HEK293 (cell line): Measurements from ENCODE around the gene ASB8.
"Not testable (repeated sequence)": the region's sequence is repeated elsewhere in the genome, so short reads cannot be mapped to it uniquely, and the experiment has no call there.

Experiments used
- CTCF ChIA-PET: fragments of 350-600 bp; formaldehyde crosslinking; extraction: SDS; loops from one replicate; lab custom pipeline; 2021; ENCODE audit warnings: antibody characterized with exemption; lab: Yijun Ruan, JAX
- POLR2A ChIA-PET: fragments of 300-600 bp; formaldehyde crosslinking; extraction: SDS; loops from one replicate; lab custom pipeline; 2020; ENCODE audit warnings: antibody characterized with exemption, inconsistent platforms; lab: Yijun Ruan, JAX
- H3K27ac ChIP-seq: fragments of 200-500 bp; sonication (Bioruptor generic); 2 replicates; pipeline ENCODE4 v1.5.1; 2014; ENCODE audit warnings: low read depth, low read length, control low read depth, inconsistent platforms; ENCODE audit errors: extremely low read depth
- H3K36me3 ChIP-seq, 2 experiments: fragments of 200-500 bp in 1 of 2; sonication (Bioruptor generic) in 1 of 2; 1 replicate in 1 of 2; 2 replicates in 1 of 2; pipeline ENCODE4 v1.5.1; 2014 to 2017; ENCODE audit warnings: inconsistent platforms in 2 of 2, low read length in 2 of 2; ENCODE audit not compliant: control insufficient read depth in 2 of 2, insufficient read depth in 1 of 2
- H3K4me1 ChIP-seq: fragments of 200-500 bp; sonication (Bioruptor generic); 2 replicates; pipeline ENCODE4 v1.5.1; 2014; ENCODE audit warnings: mild to moderate bottlenecking, low read length, inconsistent platforms; ENCODE audit not compliant: control insufficient read depth, insufficient read depth
- H3K4me3 ChIP-seq: 2 replicates; pipeline ENCODE4 v1.5.1; 2011; ENCODE audit warnings: low read depth, mild to moderate bottlenecking, control low read depth, low read length, moderate library complexity
- H3K9me3 ChIP-seq: fragments of 200-500 bp; sonication (Bioruptor generic); 2 replicates; pipeline ENCODE4 v1.5.1; 2014; ENCODE audit warnings: low read depth, low read length, inconsistent platforms; ENCODE audit not compliant: control insufficient read depth, insufficient read depth
- PRDM1 ChIP-seq: fragments of 450-650 bp; formaldehyde crosslinking; IDR thresholded peaks from 2 replicates; pipeline ENCODE4; 2016; ENCODE audit warnings: missing biosample characterization, missing genetic modification characterization
- PRDM6 ChIP-seq: fragments of 450-650 bp; formaldehyde crosslinking; IDR thresholded peaks from 2 replicates; pipeline ENCODE4 v1.5.1; 2017; ENCODE audit warnings: missing biosample characterization, missing genetic modification characterization
- ZBTB21 ChIP-seq: fragments of 450-650 bp; formaldehyde crosslinking; IDR thresholded peaks from 2 replicates; pipeline ENCODE4 v1.5.1; 2017; ENCODE audit warnings: missing biosample characterization, missing genetic modification characterization
- ZBTB26 ChIP-seq: fragments of 450-650 bp; formaldehyde crosslinking; optimal IDR thresholded peaks from 2 replicates; pipeline ENCODE3; 2016; ENCODE audit warnings: missing biosample characterization, mild to moderate bottlenecking, missing genetic modification characterization
- ZNF155 ChIP-seq: fragments of 450-650 bp; formaldehyde crosslinking; IDR thresholded peaks from 2 replicates; pipeline ENCODE4 v1.5.1; 2016; ENCODE audit warnings: missing biosample characterization, missing genetic modification characterization
- ZNF184 ChIP-seq: fragments of 450-650 bp; IDR thresholded peaks from 2 replicates; pipeline ENCODE4 v1.5.1; 2018; ENCODE audit warnings: missing biosample characterization, mild to moderate bottlenecking, missing genetic modification characterization
- ZNF23 ChIP-seq: fragments of 450-650 bp; formaldehyde crosslinking; IDR thresholded peaks from 2 replicates; pipeline ENCODE4 v1.5.1; 2016; ENCODE audit warnings: missing biosample characterization, missing genetic modification characterization, borderline replicate concordance
- ZNF280C ChIP-seq: fragments of 450-650 bp; formaldehyde crosslinking; IDR thresholded peaks from 2 replicates; pipeline ENCODE4 v1.5.1; 2016; ENCODE audit warnings: missing biosample characterization, missing genetic modification characterization
- ZNF362 ChIP-seq: fragments of 450-650 bp; formaldehyde crosslinking; IDR thresholded peaks from 2 replicates; pipeline ENCODE4 v1.5.1; 2016; ENCODE audit warnings: missing biosample characterization, missing genetic modification characterization
- ZNF404 ChIP-seq: fragments of 450-650 bp; formaldehyde crosslinking; IDR thresholded peaks from 2 replicates; pipeline ENCODE4 v1.5.1; 2017; ENCODE audit warnings: missing biosample characterization, missing genetic modification characterization
- ZNF423 ChIP-seq: fragments of 450-650 bp; formaldehyde crosslinking; IDR thresholded peaks from 2 replicates; pipeline ENCODE4 v1.5.1; 2016; ENCODE audit warnings: missing biosample characterization, missing genetic modification characterization
- ZNF530 ChIP-seq: fragments of 450-650 bp; formaldehyde crosslinking; IDR thresholded peaks from 2 replicates; pipeline ENCODE4 v1.5.1; 2016; ENCODE audit warnings: low read depth, missing biosample characterization, missing genetic modification characterization
- ZNF544 ChIP-seq: fragments of 450-650 bp; formaldehyde crosslinking; IDR thresholded peaks from 2 replicates; pipeline ENCODE4 v1.5.0; 2017; ENCODE audit warnings: missing biosample characterization, missing genetic modification characterization
- ZNF610 ChIP-seq: fragments of 450-650 bp; formaldehyde crosslinking; IDR thresholded peaks from 2 replicates; pipeline ENCODE4 v1.5.1; 2016; ENCODE audit warnings: missing biosample characterization, missing genetic modification characterization, borderline replicate concordance
- ZNF645 ChIP-seq: fragments of 450-650 bp; formaldehyde crosslinking; IDR thresholded peaks from 2 replicates; pipeline ENCODE4; 2016; ENCODE audit warnings: missing biosample characterization, missing genetic modification characterization
- ZSCAN18 ChIP-seq: fragments of 450-650 bp; formaldehyde crosslinking; IDR thresholded peaks from 2 replicates; pipeline ENCODE4 v1.5.1; 2016; ENCODE audit warnings: missing biosample characterization, missing genetic modification characterization

The ASB8 gene

GRCh38 chr12:48156652-48157017 lies 680 bp downstream of the ASB8 start:
- Histone ChIP-seq H3K4me1 (no peaks in the 10 kb centered on the region), H3K9me3 (no peaks in the 10 kb centered on the region), H3K36me3 (peaks cover 8 to 22% of the 10 kb centered on the region in 2 experiments), H3K27ac (peak overlapping the region; percentile 70), H3K4me3 (peak overlapping the region; percentile 86)
- ChIA-PET POLR2A (interaction anchor here (1.4 to 2.0 kb wide), 7 partner anchors 14 to 155 kb away, joined by 3 to 20 read pairs (median 6); partner anchors contain the start of genes PFKM and SENP1), CTCF (interaction anchor here (0.9 to 2.0 kb wide), 3 partner anchors 9 to 33 kb away, joined by 3 to 5 read pairs (median 4); no protein-coding TSS in a partner anchor)
- TF ChIP-seq PRDM1 (tag by site-specific recombination): peak; percentile 86
- TF ChIP-seq ZSCAN18 (tag by site-specific recombination): no peak
- TF ChIP-seq ZNF362 (tag by site-specific recombination): peak; percentile 43; the same call in 1 of the 2 replicates
- TF ChIP-seq ZNF423 (tag by site-specific recombination): no peak

GRCh38 chr12:48155786-48156185 lies 1.5 kb downstream of the ASB8 start:
- POLR2A ChIA-PET, H3K4me1 ChIP-seq, H3K27ac ChIP-seq, H3K4me3 ChIP-seq, H3K9me3 ChIP-seq: not testable (repeated sequence)
- H3K36me3 ChIP-seq: peaks cover 12 to 31% of the 10 kb centered on the region in 2 experiments
- CTCF ChIA-PET: interaction anchor here (1.2 kb wide), 1 partner anchor 10 kb away, joined by 5 read pairs; no protein-coding TSS in a partner anchor

- Histone ChIP-seq H3K9me3 (no peaks in the 10 kb centered on the region), H3K4me1 (peaks cover 1% of the 10 kb centered on the region; the same call in 1 of the 2 replicates), H3K36me3 (peaks cover 23 to 70% of the 10 kb centered on the region in 2 experiments), H3K27ac (no peak overlapping the region), H3K4me3 (no peak overlapping the region)
- TF ChIP-seq ZNF155 (tag by site-specific recombination): no peak
- no peak for TF ChIP-seq ZNF23
- no peak for TF ChIP-seq ZNF544 (tag by site-specific recombination)
- no peak for TF ChIP-seq ZBTB21 (tag by site-specific recombination)
- TF ChIP-seq PRDM6: no peak
- TF ChIP-seq ZNF530: no peak
- TF ChIP-seq ZNF610 (tag by site-specific recombination): no peak
- no peak for TF ChIP-seq ZNF404 (tag by site-specific recombination)
- no peak for TF ChIP-seq ZNF184 (tag by site-specific recombination)
- no peak for TF ChIP-seq ZNF645 (tag by site-specific recombination)
- no peak for TF ChIP-seq ZBTB26 (tag by site-specific recombination)
- TF ChIP-seq ZNF280C (tag by site-specific recombination): no peak
- ChIA-PET CTCF (interaction anchor here (0.8 to 1.5 kb wide), 3 partner anchors 13 to 188 kb away, joined by 3 to 13 read pairs (median 3); partner anchors contain the start of gene TMEM106C), POLR2A (no interaction called here)
Measured at GRCh38 chr12:48151103-48151771, 6.1 kb downstream of the ASB8 start.
